Stimulated activated naive CD4-positive, alpha-beta T cell treated with Interleukin-2 at 50 U/mL for 16 hours (primary cell): ENCODE results near the gene LIMS3.
"Not testable (repeated sequence)": the region's sequence is repeated elsewhere in the genome, so short reads cannot be mapped to it uniquely, and the experiment has no call there.

Experiments used
- DNase-seq: peaks from one replicate; lab custom pipeline; 2025; lab: John Stamatoyannopoulos, UW

LIMS3 gene

GRCh38 chr2:109927803-109928202 lies 29.3 kb downstream of the LIMS3 start:
- not testable (repeated sequence) for DNase-seq

GRCh38 chr2:109929222-109929621 lies 30.7 kb downstream of the LIMS3 start:
- DNase-seq = not testable (repeated sequence)

GRCh38 chr2:109936534-109936933 lies 38.0 kb downstream of the LIMS3 start:
- not testable (repeated sequence) for DNase-seq

DNA sequence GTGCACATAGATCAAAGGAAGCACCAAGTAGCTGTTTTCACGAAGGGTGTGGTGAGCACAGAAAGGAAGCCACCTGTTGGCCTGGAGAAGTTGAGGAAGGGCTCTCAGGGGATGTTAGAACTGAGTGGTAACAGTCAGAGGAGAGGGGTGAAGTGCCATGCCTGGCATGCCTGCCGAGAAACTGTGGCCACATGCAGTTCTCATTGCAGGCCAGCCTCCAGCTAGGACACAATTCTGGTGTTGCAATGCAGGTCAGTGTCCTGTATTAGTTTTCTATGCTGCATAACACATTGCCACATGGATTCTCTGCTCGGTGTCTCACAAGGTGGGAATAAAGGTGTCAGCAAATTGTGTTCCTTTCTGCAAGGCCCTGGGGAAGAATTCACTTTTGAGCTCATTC lies 46.9 kb downstream of the LIMS3 start:
- DNase-seq = not testable (repeated sequence)

GRCh38 chr2:109947262-109947958 lies 48.9 kb downstream of the LIMS3 start:
- DNase-seq = not testable (repeated sequence)

DNA sequence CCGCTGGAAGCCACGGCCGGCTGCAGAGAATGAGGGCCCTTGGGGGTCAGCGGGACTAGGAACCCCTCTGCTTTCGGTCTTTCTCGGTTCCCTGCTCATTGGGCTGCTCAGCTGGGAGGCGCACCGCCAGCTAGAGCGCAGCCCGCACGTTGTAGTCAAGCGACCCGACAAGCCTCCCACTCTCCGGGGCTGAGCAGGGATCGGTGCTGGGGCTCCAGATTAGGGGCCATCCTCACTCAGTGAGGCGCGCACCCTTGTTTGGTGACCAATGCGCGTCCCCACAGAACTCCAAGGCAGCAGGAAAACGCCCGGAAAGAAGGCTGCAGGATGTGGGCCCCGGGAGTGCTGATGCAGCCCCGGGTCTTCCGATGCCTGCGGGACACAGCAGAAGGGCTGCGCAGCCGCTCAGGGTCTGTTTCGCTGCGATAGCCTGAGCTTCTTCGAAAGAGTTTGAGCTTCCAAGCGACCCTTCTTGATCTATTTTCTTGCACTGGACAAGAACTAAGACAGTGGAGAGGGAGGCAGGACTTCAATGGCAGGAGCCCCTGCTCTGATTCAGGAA lies 49.6 kb downstream of the LIMS3 start:
- DNase-seq = not testable (repeated sequence)

DNA sequence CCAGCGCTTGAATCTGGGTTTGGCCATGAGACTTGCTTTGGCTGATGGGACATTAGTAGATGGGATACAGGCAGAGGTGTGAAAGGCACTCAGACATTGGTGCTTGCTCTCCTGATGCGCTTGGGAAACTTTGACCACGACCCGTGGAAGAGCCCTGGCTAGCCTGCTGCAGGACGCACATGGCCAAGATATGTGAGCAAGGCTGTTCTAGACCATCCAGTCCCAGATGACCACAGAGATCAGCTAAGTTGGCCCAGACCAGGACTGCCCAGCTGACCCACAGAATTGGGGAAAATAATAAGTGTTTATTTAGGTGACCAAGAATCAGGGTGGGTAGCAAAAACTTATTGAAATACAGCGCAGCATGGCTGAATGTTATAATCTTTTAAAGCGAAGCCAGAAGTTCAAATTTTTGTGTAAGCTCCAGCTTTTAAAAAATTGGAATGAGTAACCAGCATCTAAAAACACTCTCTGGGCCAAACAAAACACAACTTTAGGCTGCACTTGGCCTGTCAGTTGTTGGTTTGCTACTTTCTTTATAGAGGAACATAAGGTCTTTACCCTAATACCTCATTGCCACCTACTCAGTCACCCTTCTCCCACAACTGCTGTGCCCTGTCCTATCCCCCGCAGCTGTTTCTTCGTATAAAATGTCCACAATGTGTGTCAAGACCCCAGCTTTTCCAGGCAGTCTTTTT lies 51.8 kb downstream of the LIMS3 start:
- not testable (repeated sequence) for DNase-seq

GRCh38 chr2:109963942-109964341 lies 65.5 kb downstream of the LIMS3 start:
- not testable (repeated sequence) for DNase-seq

DNA sequence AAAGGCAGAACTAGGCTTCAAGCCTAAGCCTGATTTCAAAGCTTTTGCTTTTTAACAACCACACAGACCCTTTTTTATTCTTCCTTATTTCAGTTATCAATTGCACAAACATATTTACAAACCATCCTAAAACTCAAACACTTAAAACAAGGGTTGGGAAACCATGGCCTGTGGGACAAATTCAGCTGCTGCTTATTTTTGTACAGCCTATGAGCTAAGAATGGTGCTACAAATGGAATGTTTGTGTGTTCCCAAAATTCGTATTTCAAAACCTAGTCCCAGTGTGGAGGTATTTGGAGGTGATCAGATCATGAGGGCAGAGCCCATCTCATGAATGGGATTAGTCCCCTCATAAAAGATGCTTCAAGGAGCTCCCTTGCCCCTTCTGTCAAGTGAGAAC lies 67.0 kb downstream of the LIMS3 start:
- DNase-seq = not testable (repeated sequence)

GRCh38 chr2:109966107-109966736 lies 67.7 kb downstream of the LIMS3 start:
- DNase-seq = not testable (repeated sequence)

DNA sequence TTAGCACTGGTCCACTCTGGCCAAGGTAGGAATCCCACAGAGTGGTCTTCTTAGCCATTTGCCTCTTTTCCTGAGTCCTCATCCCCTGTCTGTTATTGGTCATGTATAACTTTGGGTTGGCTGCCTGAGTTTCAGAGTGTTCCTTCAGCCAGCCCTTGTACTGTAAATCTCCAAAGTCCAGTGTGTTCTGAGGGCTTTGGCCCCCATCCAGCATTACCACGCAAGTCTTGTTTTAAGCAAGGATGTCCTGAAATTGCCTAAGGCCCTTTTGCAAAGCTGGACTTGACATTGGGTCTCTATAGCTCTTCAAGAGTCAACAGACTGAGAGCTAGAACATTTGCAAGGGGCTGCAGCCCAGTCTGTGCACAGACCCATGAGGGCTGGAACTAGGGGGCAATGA lies 68.4 kb downstream of the LIMS3 start:
- not testable (repeated sequence) for DNase-seq

- DNase-seq = not testable (repeated sequence)
Observed at GRCh38 chr2:109969864-109970263, 71.4 kb downstream of the LIMS3 start.

GRCh38 chr2:109971710-109972109 lies 73.2 kb downstream of the LIMS3 start:
- not testable (repeated sequence) for DNase-seq
